ENCODE results near the gene CBLC. TPM values are rescaled to one million over a fixed set of nuclear protein-coding genes. Genes with fewer than 3 reads are reported as not detected.
"Not testable (repeated sequence)": the region's sequence is repeated elsewhere in the genome, so short reads cannot be mapped to it uniquely, and the experiment has no call there.

CBLC gene
- total RNA-seq, 1 experiment from 2014 or later, result not detected

DNA sequence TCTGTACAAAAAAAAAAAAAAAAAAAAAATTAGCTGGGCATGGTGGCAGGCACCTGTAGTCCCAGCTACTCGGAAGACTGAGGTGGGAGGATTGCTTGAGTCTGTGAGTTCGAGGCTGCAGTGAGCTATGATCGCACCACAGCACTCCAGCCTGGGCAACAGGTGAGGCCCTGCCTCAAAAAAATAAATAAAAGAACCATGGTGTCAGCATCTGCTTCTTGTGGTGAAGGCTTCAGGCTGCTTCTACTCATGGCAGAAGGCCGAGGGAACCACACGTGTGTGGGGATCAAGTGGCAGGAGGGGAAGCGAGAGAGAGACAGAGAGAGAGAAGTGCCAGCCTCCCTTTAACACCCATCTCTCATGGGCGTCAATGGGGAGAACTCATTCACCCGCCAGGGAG, 15.7 kb upstream of the CBLC start:
- no peak for DNase-seq (ENCODE audit: extremely low read depth, low read depth)

DNA sequence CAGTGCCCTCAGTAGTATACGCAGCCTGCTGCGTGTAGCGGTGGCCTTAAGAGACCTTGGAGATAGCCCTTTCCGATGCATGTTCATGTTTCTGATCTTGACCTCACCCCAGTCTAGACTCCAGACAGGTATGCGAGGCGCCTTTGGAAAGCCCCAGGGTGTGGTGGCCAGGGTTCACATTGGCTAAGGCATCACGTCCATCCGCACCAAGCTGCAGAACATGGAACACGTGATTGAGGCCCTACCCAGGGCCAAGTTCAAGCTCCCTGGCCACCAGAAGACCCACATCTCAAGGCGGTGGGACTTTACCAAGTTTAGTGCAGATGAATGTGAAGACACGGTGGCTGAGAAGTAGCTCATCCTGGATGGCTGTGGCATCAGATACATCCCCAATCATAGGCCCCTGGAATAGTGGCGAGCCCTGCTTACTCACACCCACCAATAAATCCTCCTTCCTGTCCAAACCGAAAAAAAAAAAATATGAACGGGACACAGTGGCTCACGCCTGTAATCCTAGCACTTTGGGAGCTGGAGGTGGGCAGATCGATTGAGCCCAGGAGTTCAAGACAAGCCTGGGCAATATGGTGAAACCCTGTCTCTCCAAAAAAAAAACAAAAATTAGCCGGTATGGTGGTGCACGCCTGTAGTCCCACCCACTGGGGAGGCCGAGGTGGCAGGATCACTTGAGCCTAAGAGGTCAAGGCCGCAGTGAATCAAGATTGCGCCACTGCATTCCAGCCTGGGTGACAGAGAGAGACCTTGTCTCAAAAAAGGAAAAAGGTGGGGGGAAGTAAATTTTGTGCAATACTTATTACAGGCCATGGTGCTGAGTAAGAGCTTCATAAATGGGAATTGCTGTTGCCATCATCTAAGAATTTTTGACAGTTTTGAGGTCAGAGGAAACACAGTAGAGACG, 12.4 kb upstream of the CBLC start:
- no peak for DNase-seq (ENCODE audit: extremely low read depth, low read depth)

DNA sequence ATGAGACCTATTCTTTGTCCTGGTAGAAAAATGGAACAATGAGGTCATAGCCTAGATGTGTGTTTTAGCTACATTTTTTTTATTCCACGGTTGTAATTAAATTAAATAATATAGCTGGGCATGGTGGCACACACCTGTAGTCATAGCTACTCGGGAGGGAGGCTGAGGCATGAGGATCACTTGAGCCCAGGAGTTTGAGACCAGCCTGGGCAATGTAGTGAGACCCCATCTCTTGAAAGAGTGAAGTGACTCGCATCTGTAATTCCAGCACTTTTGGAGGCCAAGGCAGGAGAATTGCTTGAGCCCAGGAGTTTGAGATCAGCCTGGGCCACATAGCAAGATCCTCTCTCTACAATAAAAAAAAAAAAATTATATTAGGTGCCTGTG, 11.7 kb upstream of the CBLC start:
- no peak for DNase-seq (ENCODE audit: extremely low read depth, low read depth)

DNA sequence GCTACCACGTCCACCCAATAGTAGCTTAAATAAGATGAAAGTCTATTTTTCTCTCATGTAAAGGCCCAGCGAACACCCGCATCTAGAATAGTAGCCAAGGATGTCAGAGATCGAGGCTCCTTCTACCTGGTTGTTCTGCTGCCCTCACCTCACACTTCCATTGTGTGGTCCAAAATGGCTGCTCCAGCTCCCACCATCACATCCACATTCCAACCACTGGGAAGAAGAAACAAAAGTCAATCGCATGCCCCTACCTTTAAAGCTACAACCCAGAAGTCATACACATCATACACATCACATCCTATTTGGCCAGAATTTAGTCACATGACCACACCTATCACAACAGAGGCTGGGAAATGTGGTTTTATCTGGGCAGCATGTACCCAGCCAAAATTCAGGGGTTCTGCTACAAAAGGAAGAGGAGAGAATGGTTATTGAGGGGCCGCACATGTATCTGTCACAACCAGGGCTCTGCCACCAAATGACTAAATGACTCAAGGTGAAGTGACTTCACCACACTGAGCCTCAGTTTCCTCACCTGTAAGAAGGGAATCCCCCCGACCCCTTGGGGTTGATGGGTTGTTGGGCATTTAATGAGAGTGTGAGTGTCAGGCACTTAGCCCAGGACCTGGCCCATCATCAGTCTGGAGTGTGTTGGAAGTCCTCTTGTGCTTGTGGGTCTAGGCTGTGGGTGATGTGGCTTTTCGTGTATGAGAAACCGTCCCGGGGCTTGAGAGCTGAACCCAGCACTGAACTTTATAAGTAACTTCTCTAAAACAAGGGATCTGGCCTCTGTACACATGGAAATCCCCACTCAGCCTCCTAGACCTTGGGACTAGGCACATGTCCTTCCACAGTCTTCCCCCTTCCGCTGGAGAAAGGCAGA, 10.2 kb upstream of the CBLC start:
- DNase-seq (ENCODE audit: extremely low read depth, low read depth), result no peak

DNA sequence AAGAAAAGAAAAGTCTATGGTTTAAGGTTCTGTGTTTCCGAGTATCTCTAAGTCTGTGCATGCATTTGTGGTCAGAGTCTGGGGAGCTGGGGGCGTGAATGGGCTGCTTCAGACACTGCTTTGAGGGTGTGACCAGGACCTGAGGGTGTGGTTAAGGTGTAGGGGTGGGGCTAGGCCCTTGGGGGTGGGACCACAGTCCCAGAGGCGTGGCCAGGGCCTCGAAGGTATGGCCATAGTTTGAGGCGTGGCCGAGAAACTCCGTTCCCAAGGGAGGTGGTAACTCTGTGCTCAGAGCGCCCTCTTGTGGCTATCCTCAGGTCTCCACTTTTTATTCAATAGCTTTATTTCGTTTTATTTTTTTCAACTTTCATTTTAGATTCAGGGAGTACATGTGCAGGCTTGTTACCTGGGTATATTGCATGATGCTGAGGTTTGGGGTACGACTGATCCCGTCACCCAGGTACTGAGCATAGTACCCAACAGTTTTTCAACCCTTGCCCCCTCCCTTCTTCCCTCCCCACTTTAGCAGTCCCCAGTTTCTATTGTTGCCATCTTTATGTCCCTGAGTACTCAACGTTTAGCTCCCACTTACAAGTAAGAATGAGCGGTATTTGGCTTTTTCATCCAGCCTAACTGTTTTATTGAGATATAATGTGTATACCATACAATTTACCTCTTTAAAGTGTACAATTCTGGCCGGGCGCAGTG, 7.0 kb upstream of the CBLC start:
- peak; percentile 92 for DNase-seq (ENCODE audit: extremely low read depth, low read depth)

DNA sequence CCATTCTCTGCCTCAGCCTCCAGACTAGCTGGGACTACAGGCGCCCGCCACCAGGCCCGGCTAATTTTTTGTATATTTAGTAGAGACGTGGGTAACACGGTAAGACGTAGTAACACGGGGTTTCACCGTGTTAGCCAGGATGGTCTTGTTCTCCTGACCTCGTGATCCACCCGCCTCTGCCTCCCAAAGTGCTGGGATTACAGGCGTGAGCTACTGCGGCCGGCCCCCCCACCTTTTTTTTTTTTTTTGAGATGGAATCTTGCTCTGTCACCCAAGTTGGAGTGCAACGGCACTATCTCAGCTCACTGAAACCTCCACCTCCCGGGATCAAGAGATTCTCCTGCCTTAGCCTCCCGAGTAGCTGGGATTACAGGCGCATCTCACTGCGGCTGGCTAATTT, 5.5 kb upstream of the CBLC start:
- DNase-seq (ENCODE audit: extremely low read depth, low read depth), result not testable (repeated sequence)

DNA sequence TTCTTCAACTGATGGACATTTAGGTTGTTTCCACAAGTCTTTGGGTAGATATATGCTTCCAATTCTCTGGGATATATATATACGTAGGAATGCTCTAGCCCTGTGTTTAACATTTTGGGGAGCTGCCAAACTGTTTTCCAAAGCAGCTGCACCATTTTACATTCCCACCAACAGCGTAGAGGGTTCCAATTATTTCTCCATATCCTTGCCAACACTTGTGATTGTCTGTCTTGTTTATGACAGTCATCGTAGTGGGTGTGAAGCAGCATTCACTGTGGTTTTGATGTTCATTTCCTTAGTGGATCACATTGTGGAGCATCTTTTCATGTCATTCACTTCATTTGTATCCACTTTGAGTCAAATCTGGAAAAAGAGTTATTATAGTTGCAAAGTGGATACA, 4.7 kb upstream of the CBLC start:
- no peak for DNase-seq (ENCODE audit: extremely low read depth, low read depth)

DNA sequence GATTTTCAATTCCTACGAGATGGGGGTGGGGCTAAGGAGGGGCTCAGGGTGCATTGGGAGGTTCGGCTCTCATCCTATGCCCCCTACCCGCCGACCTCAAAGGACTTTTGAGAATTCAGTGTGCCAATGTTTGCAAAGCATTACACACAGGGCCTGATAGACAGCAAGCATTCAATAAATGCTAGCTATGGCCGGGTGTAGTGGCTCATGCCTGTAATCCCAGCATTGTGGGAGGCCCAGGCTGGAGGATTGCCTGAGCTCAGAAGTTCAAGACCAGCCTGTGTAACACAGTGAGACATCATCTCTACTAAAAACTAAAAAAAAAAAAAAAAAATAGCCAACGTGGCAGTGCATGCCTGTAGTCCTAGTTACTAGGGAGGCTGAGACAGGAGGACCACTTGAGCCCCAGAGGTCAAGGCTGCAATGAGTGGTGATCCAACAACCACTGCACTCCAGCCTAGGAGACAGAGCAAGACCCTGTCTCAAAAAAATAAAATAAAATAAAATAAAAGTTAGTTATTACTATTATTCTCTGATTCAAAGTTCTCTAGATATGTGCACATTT, 1.9 kb upstream of the CBLC start:
- DNase-seq (ENCODE audit: extremely low read depth, low read depth), result no peak

DNA sequence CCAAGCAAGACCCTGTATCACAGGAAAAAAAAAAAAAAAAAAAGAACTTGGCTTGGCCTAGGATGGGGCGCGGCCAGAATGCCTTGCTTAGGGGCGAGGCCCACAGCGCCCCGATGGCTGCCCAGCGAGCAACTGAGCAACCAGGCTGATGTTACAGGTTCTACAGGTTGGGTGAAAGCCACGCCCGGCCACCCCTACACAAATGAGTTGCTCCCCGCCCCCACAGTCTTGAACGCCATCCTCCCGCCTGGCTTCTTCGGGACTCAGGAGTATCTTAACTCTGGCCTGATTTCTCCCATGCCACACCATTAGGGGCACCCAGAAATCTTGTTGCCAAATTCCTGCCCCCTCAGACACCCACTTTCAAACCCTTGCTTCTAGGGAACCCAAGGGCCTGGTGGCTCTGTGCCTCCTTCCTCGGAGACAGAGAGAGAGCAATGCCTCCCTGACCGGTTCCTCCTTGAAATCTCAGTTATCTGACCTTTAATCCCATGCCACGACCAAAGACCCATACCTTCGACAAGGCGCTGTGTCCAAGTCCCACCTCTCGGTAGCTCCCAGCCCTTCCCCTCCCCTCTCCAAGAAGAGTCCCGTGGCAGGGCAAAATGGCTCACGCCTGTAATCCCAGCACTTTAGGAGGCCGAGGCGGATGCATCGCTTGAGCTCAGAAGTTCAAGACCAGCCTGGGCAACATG, 1.1 kb upstream of the CBLC start:
- no peak for DNase-seq (ENCODE audit: extremely low read depth, low read depth)

DNA sequence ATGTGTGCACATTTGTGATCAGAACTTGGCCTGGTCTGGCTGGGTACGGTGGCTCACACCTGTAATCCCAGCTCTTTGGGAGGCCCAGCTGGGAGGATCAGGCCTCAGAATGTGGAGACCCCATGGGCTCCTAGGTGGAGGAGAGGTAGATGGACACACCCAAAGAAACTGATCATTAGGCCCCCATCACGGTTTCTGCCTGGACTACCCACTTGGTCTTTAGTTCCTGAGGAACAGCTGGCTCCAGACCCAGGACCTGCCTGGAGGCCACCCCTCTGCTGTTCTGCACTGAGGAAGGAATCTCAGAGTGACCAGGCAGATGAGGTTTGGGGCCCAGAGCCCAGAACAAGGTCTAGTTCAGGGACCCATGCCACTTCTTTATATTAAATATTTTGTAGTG, 1.5 kb downstream of the CBLC start:
- no peak for DNase-seq (ENCODE audit: extremely low read depth, low read depth)

DNA sequence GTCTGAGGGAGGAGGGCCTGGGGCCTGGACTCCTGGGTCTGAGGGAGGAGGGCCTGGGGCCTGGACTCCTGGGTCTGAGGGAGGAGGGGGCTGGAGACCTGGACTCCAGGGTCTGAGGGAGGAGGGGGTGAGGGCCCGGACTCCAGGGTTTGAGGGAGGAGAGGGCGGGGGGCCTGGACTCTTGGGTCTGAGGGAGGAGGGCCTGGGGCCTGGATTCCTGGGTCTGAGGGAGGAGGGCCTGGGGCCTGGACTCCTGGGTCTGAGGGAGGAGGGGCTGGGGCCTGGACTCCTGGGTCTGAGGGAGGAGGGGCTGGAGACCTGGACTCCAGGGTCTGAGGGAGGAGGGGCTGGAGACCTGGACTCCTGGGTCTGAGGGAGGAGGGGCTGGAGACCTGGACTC, 4.0 kb downstream of the CBLC start:
- DNase-seq (ENCODE audit: extremely low read depth, low read depth), result not testable (repeated sequence)

DNA sequence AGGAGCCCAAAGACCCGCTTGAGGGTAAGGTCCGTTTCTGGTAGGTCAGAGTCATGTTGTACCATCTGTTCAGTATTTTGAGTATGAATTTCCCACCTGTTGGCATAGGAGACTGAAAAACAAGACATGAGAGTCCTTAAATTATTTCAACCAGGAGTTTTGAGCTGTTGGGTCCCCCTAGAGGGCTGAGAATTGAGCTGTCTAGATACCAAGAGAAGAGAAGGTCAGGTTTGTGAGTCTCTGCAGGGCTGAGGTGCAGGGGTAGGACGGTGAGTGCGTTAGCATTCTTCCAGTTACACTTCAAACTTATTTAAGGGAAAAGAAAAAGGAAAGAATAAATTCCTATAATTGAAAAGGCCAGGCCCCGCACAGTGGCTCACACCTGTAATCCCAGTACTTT, 5.0 kb downstream of the CBLC start:
- DNase-seq (ENCODE audit: extremely low read depth, low read depth), result no peak

DNA sequence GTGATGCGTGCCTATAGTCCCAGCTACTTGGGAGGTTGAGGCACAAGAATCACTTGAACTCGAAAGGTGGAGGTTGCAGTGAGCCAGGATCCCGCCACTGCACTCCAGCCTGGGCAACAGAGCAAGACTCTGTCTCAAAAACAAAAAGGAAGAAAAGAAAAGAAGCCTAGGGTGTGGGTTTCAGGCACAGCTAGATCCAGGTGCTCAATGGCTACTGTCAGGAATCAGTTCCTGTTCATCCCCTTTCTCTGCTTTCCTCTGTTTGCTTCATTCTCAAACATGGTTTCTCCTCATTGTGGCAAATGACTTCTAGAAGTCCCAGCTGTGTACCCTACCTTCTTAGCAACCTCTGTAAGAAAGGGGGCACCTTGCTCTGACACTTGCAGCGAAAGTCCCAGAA, 5.9 kb downstream of the CBLC start:
- no peak for DNase-seq (ENCODE audit: extremely low read depth, low read depth)

DNA sequence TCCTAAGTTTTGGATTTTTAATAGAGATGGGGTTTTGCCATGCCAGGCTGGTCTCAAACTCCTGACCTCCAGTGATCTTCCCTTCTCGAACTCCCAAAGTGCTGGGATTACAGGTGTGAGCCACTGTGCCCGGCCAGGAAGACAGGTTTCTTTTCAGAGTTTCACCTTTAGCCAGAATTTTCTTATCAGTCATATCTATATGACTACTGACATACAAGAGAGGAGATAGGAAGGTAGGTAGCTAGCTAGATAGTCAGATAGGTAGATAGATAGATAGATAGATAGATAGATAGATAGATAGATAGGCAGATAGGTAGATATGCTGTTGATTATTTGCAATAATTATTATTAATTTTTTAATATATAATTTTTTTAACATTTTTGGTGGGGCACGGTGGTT, 7.6 kb downstream of the CBLC start:
- DNase-seq (ENCODE audit: extremely low read depth, low read depth), result no peak

DNA sequence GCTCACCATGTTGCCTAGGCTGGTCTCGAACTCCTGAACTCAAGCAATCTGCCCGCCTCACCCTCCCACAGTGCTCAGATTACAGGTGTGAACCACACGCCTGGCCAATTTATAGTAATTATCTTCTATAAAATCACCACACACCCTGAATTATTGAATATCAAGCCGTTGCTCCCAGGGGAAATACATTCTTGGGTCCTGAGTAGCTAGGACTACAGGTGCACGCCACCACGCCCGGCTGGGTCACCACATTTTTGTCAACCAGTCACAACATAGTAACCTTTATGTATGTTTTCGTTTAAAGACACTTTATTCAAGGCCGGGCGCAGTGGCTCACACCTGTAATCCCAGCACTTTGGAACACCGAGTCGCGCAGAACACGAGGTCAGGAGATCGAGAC, 8.3 kb downstream of the CBLC start:
- DNase-seq (ENCODE audit: extremely low read depth, low read depth), result no peak

DNA sequence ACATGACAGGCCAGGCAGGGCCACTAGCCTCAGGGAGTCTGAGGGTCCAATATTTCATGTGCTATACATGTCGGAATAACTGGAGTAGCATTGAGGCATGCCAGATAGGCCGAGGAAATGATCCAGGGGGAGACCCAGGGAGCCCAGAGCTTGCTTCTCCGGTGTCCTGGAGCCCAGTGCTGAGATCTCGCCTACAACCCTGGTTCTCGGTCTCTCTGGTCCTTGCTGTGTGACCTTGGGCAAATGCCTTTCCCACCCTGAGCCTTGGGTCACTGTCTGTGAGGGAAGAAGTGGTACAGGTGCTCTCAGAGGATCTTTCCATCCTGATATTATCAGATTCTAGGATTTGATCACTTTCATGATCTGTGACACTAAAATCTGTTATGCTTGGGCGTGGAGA, 11.3 kb downstream of the CBLC start:
- no peak for DNase-seq (ENCODE audit: extremely low read depth, low read depth)

DNA sequence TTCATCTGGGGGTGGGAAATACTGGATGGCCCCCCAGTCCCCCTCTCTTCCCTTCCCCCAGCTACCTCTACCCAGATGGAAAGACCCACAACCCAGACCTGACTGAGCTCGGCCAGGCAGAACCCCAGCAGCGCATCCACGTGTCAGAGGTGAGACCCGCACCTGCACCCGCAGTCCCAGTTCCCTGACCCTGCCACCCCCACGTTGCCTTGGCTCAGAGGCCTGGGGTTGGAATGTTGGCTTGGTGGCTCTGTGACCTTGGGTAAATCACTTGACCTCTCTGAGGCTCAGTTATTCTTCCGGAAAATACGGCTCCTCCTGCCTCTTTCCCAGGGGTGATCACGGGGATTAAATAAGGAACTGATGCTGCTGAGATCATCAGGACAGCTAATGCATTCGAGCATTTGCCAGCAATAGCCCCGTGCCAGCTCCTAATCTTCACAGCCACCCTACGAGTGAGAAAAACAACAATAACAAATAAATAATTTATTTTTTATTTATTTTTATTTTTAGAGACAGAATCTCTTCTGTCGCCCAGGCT, 12.3 kb downstream of the CBLC start:
- DNase-seq (ENCODE audit: extremely low read depth, low read depth), result no peak

DNA sequence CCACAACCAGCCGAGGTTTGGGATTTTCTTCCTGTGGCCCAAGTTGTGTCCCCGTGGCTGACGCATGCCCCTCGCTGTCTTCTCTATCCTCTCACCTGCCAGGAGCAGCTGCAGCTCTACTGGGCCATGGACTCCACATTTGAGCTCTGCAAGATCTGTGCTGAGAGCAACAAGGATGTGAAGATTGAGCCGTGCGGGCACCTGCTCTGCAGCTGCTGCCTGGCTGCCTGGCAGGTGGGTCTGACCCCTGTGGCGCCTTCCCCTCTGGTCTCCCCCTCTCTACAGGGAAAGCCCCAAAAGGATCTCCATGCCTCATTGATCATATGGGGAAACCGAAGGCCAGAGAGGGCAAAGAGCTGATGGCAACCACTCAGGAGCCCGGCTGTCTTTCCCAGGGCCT, 14.6 kb downstream of the CBLC start:
- no peak for DNase-seq (ENCODE audit: extremely low read depth, low read depth)

DNA sequence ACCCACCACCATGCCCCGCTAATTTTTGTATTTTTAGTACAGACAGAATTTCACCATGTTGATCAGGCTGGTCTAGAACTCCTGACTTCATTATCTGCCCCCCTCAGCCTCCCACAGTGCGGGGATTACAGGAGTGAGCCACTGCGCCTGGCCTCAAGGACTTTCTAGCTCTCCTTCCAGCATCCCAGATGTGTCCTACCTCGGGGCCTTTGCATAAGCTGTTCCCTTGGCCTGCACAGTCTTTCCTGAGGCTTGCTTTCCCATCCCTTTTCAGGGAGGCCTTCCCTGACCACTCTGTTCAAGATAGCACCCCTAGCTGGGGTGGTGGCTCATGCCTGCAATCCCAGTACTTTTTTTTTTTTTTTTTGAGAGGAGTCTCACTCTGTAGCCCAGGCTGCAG, 16.9 kb downstream of the CBLC start:
- no peak for DNase-seq (ENCODE audit: extremely low read depth, low read depth)

DNA sequence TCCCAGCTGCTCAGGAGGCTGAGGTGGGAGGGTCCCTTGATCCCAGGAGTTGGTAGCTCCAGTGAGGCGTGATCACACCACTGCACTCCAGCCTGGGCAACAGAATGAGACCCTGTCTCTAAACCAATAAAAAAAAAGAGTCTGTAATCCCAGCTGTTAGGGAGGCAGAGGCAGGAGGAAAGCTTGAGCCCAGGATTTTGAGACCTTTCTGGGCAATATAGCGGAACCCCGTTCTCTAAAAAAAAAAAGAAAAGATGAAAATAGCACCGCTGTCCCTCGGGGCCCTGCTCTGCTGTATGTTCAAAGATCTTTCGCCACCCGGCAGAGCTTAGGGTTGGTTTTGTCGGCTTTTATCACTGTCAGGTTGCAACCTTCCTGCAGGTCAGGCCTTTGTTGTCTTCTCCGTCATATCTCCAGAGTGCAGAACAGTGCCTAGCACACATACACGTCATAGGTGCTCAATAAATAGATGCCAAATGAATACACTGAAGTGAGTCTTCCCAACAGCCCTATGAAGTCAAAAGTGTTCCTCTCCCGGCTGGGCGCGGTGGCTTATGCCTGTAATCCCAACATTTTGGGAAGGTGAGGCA, 17.8 kb downstream of the CBLC start:
- no peak for DNase-seq (ENCODE audit: extremely low read depth, low read depth)

Measured in NCI-H460 (cell line).